ENCODE results near the gene TCF4.

DNA sequence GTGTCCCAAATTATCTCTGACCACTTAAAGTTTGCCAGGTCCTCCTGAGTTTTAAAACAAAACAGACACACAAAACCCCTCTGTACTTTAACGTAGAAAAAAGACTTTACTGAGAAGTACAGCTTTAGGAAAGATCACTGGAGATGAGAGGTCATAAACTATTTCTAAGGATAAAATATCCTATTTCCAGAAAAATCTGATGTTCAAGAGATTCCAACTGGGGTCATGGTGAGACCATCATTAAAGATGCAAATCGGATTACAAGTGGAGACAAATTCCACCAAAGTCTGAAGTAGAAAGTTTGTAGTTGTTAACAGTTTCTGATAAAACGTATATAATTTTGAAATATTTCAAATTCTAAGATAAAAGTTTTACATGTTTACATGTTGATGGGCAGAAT is 241.6 kb downstream of the TCF4 start:
- TF ChIP-seq KLF10 (tag by site-specific recombination; IDR thresholded peaks at IDR 0.05), result no peak
- TF ChIP-seq, protein P1, sequence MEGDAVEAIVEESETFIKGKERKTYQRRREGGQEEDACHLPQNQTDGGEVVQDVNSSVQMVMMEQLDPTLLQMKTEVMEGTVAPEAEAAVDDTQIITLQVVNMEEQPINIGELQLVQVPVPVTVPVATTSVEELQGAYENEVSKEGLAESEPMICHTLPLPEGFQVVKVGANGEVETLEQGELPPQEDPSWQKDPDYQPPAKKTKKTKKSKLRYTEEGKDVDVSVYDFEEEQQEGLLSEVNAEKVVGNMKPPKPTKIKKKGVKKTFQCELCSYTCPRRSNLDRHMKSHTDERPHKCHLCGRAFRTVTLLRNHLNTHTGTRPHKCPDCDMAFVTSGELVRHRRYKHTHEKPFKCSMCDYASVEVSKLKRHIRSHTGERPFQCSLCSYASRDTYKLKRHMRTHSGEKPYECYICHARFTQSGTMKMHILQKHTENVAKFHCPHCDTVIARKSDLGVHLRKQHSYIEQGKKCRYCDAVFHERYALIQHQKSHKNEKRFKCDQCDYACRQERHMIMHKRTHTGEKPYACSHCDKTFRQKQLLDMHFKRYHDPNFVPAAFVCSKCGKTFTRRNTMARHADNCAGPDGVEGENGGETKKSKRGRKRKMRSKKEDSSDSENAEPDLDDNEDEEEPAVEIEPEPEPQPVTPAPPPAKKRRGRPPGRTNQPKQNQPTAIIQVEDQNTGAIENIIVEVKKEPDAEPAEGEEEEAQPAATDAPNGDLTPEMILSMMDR (tag by site-specific recombination; IDR thresholded peaks at IDR 0.05), result no peak
